Stimulated activated CD8-positive, alpha-beta memory T cell treated with anti-CD3 and anti-CD28 coated beads, Interleukin-15, amount 100 ng/mL, for 4 hours (primary cell): ENCODE measurements around the gene TMEM151B.

Source experiments
- DNase-seq, 2 donors: peaks; one replicate each; pipeline ENCODE4 v3.0.0-alpha.2; 2020; ENCODE audit warnings: low read depth in 2 of 2

TMEM151B gene

DNA sequence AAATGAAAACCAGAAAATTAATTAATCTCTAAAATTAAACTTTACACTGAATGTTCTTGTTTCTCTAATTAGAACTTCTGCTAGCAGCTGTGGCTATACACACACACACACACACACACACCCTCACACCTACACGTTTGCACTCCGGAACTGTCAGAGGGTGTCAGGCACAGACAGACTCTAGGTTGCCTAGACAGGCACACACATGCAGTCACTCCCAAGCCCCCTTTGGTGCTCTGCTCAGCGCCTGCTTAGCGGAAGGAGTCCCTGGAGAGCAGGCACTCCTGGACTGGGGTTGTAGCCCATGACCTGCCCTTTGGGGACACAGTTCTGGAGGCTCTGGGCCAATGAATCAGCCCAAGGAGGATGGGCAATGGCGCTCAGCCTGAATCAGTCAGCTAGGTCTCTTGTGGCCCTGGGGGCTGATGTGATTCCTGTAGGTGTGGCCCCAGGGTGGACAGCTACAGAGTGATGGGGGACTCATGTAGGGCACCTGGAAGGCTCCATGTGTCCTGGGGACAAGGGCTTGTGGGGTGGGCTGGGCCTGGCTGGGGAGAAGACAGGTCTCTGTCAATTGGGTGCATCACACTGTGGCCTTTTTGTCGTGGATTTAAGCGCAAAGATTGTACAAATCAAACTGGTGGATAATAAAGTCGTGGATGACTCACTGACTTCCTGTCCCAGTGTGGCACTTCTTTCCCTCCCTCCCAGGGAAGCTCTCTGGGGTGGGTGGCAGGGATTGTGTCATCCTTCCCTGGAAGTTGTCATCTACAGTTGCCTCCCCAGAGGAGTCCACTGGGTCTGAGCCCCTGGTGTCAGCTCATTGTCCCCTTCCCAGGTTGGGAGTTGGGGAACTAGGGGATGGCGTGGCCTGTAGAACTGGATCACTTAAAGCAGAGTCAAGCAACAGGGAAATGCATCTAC lies 8.8 kb downstream of the TMEM151B start:
- DNase-seq, result no peak

DNA sequence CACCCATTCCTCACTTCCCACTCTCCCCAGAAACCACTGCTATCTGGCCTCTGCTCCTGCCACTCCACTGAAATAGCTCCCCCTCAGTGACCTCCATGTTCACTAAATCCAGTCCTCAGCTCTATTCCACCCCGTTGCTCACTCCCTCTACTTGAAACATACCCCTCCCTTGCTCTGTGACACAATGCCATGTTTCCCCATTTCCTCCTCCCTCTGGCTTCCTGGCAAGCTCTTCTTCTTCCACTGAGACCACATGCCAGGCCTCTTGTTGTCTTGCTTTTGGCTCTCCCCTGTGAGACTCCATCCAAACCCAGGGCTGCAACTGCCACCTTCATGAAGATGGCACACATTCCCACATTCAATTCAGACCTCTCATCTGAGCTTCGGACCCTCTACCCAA lies 13.9 kb downstream of the TMEM151B start:
- DNase-seq, result no peak

DNA sequence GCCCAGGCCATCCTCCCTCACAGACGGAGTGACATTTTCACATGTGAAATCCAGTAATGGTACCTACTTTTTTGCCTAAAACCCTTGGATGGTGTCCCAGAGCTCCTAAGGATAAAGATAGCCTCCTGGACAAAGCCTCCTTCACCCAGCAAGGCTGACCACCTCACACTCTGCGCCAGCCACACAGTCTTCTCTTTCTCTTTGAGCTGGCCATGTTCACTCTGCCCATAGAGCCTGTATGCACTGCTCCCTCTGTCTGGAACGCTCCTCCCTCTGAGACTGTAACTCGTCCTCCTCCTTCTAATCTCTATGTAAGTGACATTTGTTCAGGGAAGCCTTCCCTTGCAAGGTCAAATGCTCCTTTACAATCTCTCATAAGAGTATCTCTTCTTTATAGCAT lies 14.6 kb downstream of the TMEM151B start:
- no peak for DNase-seq

DNA sequence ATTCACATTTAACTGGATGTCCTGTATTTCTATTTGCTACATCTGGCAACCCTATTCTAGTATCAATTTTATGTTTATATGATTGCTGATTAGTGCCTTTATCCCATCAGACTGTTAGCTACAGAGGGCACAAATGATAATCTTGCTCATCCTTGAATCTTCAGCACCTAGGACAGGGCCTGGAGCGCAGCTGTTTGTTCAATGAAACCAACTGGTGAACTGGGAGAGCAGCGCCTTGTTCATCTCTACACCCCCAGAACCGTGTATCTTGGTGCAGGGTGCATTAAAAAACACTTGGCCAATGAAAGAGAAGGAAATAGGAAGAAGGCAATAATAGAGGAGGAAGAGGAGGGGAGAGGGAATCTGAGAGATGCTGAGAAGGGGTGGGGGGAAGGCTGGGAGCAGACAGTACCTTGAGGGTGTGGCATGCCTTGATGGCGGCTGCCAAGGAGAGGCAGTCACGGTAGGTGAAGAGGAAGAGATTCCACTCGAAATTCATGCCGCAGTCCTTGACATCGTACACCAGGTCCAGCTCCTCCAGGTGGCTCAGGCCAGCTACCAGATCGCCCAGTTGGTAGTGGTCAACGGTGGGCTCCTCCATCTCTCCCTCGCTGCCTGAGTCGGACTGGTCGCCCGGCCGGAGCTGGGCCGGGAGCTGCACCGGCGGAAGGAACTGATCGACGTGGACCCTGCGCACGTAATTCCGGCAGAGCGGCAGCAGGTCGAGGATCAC lies 15.5 kb downstream of the TMEM151B start:
- no peak for DNase-seq

DNA sequence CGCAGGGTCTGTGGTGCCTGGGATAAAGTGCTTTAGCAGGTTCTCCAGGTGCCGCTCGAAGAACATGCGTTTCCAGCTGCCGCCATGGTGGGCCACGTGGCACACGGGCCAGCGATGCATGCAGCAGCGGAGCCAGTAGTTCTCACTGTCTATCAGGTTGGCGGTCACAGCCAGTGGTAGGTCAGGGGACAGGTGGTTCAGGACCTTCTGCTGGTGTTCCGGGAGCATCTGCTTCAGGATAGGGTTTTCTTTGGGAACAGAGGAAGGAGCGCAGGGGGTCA lies 16.0 kb downstream of the TMEM151B start:
- no peak for DNase-seq

DNA sequence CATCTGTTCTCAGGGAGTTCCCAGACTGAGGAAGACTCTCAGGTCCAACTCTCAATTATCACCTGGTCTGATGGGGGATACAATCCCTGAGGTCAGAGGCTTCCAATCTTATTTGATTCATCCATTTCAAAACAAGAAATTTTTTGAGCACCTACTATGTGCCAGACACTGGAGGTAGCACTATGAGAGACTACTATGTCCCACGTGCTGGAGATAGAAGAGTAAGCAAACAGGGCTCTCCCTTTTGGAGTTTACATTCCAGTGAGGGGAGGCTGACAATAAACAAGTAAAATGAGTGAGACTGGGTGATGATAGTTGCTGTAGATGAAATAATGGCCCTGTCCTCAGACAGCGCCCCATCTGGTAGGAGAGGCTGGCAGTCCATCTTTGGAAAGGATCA lies 16.5 kb downstream of the TMEM151B start:
- no peak for DNase-seq

DNA sequence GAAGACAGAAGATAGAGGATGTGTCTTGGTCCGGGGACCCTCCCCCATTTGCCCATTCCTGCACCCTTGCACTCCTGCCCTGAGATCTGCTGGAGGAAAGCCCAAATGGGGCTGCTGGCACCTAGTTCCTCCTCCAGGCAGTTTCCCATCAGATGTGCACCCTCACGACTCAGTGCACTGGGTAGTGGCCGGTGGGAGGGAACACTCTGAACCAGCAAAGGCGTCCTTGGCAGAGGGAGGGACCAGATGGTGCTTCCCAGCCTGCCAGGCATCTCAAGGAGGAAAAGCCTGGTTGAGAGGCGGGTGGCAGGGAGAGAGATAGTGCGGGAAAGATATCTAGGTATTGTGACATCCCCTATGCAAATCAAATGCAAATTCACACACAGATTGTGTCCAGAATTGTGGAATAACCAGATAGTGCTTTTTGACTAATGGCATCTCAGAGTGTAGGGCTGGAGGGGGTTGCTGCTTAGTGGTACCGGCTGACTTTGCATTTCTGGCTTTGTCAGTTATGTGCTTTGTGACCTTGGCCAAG lies 19.5 kb downstream of the TMEM151B start:
- no peak for DNase-seq

DNA sequence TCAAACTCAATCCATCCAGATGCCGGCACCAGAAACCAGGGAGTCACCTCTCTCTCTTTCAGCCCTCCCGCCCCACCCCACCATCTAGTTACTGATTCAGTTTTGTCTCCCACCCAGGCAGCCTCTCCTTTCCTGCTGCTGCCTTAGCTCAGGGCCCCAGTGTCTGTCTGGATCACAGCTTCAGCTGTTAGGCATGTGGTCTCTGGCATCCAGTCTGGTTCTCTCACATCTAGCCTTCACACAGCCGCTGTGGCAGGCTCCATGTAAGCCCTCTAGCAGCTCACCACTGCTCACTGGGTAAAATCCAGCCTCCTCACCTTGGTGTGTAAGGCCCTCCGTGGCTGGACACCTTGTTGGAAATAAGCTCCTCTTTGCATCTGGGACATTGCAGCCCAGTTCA lies 21.6 kb downstream of the TMEM151B start:
- no peak for DNase-seq

DNA sequence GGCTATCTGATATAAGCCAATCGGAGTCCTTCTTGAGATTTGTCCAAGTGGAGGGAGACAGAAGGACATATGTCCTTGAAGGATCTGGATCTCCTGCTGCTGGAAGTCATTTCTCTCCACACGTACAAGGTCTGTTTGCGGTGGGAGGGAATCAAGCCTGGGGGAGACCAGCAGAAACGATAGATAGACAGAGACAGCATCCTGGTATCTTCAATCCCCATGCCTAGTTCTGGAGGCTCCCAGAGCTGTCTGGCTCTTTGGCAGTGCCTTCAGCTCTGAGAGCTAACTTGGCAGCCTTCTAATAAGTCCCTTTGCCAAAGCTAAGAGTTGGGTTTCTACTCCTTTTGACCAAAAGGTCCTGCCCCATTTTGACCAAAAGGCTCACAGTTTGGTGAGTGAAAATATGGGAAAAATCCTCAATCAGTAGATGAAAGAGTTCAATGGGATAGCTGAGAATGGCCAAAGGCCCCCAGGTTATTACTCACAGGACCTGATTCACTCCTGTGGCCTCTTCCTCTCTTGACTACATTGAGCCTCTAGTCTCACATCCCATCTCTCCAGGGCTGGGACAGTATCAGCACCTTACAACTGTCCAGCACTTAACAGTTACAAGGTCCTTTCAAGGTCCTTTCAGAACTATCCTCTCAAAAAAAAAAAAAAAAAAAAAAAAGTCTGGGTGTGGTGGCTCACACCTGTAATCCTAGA lies 22.6 kb downstream of the TMEM151B start:
- no peak for DNase-seq

DNA sequence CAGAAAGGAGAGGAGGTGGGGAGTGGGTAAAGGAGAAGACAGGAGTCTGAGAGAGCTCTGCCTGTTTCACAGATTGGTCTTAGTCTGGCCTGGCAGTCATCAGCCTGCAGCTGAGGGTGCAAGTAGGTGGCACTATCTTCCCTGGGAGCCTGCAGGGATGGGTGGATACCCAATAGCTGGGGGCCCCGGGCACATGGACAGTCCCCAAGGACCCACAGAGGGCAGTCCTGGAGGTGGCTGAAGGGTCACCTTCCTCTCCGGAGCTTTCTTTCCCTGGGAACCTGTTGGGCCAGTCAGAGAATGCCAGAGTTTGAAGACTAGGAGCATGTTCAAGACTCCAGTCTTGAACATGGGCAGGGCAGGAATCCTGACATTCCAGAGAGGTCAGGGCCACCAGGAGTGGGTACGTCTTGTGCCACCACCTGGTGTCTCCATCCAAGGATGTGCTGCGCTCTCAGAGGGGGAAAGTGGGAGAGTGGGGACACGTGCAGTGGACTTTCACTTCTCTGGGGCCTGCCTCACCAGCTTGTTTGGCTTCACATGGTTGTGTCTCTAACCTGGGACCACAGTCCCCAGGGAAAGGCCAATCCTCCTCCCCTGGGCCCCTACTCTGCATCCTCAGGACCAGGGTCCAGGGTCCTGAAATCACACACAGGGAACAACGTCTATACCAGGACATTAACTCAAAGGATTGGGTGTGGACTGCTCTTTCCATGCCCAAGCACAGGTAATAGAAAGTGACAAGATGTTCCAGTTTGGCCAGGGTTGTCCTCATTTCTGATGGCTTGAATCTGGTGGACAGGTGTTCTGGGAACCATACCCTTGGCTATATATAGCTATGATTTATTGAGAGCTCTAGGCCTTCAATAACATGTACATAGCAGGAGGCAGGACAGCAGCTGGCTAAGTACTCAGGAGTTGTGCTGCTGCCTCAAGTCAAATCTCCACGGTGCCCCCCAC lies 24.9 kb downstream of the TMEM151B start:
- no peak for DNase-seq

DNA sequence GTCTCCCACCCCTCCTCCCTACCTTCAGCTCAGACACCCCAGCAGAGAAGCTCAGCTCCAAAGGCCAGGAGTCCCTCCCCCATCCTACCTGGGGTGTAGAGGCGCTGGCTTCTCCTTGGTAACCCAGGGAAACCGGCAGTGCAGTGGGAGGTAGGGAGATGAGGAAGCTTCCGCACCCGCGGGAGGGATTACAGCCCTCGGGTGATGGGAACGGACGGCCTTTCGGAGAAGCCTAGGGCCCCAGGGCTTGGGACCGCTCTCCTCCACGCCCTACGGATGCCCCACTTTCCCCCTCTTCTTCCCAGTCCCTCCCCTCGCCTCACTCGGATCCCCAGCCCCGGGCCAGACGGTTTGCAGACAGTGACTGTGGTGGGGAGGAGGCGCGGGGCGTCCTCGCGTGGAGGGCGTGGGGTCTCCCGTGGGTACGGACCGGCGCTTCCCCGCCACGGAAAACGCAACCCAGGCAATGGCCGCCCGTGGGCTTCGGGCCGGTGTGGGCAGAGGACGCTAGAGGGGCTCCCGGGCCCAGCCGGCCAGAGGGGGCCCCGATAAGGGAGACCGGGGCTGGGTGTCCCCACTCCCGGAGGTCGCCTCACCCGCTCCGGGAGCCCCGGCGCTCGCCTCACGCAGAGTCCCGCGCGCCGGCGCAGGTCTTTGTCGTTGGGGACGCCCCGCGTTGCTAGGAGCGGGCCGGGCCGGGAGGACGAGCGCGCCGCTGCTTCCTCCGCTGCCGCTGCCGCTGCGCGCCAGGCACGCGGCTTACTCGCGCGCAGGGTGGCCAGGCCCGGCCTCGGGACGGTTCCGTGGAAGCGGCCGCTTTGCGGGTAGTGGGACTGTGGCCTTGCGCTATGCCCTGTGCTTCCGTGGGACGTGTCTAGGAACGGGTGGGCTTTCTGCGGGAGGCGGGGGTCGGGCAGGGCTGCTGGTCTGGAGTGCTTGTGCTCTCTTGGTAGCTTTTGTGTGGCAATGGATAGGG lies 27.1 kb downstream of the TMEM151B start:
- peak in 1 of 2 donors; percentile 3 for DNase-seq

DNA sequence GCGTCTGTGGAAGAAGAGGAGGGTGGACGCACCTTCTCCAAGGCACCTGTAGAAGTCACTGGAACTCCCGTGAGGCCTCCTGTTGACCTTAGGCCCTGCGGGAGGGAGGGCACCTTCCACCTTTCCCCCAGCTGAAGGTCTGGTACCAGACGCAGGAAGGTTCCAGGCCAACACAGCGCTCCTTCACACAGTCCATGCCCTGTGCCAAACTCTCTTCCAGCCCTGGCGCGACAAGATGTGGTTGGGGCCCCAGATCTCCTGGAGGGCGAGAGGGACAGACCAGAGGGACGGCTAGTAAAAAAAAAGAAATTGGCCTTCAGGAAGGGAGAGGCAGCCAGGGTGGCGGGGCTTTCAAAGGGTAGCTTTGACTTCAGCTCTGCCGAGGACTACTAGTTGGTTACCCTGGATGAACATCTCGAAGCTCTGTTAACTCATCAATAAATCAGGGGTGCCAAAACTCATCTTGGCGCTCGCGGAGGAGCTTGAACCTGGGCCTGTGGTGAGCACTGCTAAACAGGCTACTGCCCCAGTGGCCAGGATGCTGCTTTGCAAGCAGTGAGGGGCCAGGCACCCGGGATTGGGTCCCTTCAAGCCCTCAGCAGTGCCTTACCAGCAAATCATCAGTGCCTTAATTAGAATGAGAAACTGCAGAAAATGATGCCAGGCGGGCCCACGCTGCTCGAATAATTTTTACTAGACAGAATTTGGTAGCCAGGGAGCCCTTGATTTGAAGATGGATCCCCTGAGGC lies 28.0 kb downstream of the TMEM151B start:
- DNase-seq, result no peak

DNA sequence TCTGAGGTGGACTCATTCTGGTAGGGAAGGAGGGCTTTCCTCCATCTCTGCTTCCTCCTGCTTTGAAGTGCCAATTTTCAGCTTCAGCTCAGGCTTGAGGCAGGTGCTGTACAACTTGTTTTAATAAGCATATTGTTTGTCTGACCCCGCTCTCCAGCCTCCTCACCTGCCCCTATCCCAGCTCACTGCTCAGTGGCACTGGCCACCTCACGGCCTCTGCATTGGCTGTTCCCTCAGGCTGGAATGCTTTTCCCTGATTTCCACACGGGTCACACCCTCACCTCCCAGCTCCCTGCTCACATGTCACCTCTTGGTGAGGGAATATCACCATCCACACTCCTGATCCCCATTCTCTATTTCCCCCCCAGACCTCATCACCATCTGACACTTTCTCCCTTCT lies 28.6 kb downstream of the TMEM151B start:
- DNase-seq, result no peak

DNA sequence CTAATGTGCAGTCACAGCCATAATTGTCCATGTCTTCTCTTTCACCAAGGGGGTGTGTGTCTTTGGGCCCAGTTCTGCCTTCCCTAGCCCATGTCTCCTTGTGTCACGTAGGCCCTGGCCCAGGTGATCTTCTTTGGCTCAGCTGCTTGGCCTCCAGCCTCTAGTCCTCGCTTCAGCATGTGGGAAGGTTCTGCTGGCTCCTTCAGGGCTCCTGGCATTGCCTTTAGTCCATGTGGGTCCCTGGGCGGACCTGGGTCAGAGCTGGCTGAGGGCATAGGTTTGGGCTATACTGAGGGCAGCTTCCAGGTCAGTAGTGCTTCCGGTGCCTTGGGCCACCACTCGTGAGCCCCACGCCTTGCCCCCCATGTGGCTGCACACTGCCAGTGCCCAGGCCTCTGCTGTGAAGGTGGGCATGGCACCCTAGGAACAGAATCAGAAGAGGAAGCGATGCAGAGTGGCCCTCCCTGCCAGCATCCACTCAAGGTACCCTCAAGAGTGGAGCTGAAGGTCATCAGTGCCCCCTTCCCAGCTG lies 30.1 kb downstream of the TMEM151B start:
- no peak for DNase-seq

DNA sequence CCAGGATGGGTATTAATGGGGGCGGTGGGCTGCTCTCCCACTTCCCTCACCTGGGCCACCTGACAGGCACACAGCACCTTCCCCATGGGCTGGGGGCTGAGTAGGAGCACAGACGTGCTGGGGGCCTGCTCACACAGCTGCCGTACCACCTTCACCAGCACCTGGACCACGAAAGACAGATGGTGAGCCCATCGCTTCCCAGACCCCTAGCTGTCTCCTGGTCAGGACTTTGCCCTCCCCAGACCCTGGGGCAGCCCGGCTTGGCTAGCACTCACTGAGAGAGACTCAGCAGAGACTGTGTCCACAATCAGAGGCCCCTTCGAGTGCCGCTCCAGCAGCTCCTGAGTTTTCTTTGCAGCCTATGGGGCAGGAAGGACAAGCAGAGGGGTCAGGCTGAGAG lies 30.9 kb downstream of the TMEM151B start:
- no peak for DNase-seq

DNA sequence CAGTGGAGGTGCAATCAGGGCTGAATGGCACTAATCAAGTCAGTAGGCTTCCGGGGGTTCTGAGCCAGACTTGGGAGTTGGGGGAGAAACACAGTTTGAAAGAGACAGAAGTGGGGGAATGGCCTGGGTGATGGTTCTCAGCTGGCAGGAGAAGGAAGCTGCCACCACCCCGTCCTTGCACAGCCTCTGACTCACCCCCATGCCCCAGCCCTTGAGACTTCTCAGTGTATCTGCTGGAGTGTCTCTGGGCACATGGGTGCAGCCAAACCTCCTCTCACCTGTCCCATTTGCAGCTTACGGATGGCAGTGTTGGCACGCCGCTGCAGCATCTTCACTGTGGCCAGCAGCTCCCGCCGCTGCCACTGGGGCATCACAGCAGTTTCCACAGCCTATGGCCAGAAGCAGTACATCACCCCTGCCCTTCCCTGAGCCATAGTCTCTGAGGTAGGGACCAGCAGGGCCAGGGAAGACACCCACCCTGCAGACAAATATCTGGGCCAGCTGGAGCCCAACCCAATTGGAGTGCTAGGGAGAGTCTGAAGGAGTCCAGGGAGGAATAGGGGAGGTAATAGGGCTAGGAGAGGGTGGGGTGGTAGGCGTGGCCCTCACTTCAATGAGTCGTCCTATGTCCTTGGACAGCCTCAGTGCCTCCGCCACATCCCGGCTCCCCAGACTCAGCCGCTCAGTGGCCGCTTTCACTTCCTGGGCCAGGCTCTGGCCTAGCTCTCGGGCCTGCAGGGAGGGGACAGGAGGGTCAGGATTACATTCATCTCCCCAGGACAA lies 31.7 kb downstream of the TMEM151B start:
- no peak for DNase-seq

DNA sequence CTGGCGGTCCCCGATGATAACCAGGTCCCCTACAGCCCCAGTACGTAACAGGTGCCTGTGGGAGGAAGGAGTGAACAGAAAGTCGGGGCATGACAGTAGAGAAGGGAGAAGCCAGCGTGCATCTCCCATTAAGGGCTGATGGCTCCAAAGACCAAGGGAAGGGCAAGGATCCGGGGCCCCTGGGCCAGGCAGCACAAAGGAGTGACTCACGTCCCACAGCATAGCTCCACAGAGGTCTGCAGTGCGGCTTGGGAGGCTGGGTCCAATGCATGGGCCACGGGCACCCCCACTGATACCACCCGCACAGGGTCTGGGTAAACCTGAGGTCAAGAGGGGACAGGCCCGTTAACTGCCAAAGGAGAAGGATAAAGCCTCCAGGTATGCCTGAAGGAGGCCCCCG lies 32.6 kb downstream of the TMEM151B start:
- no peak for DNase-seq

DNA sequence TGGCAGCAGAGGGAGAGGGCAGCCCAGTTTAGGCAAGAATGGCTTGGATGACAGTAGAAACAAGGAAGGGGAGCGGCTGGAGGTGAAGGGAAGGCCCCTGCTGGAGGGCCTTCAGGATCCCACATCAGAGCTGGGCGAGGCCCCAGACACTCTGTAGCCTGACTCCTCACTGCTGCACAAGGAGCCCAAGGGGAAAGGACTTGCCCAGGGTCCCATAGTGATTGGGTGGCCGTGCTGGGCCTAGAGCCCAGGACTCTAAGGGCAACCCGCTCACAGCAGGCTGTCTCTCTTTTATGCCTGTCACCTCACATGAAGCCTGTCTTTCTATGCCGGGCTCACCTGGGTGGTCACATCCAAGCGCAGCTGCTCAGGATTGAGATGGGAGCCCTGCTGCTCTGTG lies 33.6 kb downstream of the TMEM151B start:
- DNase-seq, result no peak
